IMR-90 (cell line): ENCODE results near the gene RMDN2. TPM values are rescaled to one million over a fixed set of nuclear protein-coding genes. Genes with fewer than 3 reads are reported as not detected.

Experiments
- ATAC-seq: fragments of 200-7000 bp; cut with Tn5 transposase; 2 replicates; pipeline ENCODE4 v1.9.1; 2020; ENCODE audit warnings: low read depth, mild to moderate bottlenecking, moderate library complexity
- BruUV-seq: library from RNA; stranded (reverse); fragments of 400-500 nt; replicated peaks from 2 replicates; lab custom pipeline; 2021; lab: Mats Ljungman, UMichigan
- CTCF ChIA-PET: fragments of 300-600 bp; formaldehyde crosslinking; extraction: SDS; loops from one replicate; lab custom pipeline; 2021; ENCODE audit warnings: antibody characterized with exemption; lab: Yijun Ruan, JAX
- POLR2A ChIA-PET: fragments of 300-600 bp; sonication (Branson Sonifier 250); formaldehyde crosslinking; loops from one replicate; lab custom pipeline; 2022; ENCODE audit warnings: antibody characterized with exemption; ENCODE audit not compliant: unreplicated experiment; lab: Charles Lee
- DNase-seq: peaks from one replicate; pipeline ENCODE4 v3.0.0; 2013
- H2AFZ ChIP-seq: replicated peaks from 2 replicates; pipeline ENCODE3; 2013; ENCODE audit warnings: low read length, mild to moderate bottlenecking; ENCODE audit not compliant: poor library complexity
- H2AK5ac ChIP-seq: 2 replicates; pipeline ENCODE4 v1.6.1; 2013; ENCODE audit warnings: low read depth, low read length, inconsistent platforms
- H2AK9ac ChIP-seq: replicated peaks from 2 replicates; pipeline ENCODE3; 2013; ENCODE audit warnings: mild to moderate bottlenecking, low read depth, low read length, moderate library complexity; ENCODE audit not compliant: poor library complexity
- H2BK120ac ChIP-seq: 2 replicates; pipeline ENCODE4 v1.6.1; 2013; ENCODE audit warnings: low read depth, low read length, inconsistent platforms
- H2BK15ac ChIP-seq: 3 replicates; pipeline ENCODE4 v1.6.1; 2013; ENCODE audit warnings: low read depth, low read length, inconsistent platforms
- H2BK20ac ChIP-seq: 2 replicates; pipeline ENCODE4 v1.6.1; 2013; ENCODE audit warnings: low read depth, mild to moderate bottlenecking, inconsistent platforms, low read length, moderate library complexity
- H2BK5ac ChIP-seq: 2 replicates; pipeline ENCODE4 v1.6.1; 2013; ENCODE audit warnings: mild to moderate bottlenecking, low read depth, low read length, inconsistent platforms; ENCODE audit not compliant: poor library complexity, severe bottlenecking
- H3K14ac ChIP-seq: replicated peaks from 2 replicates; pipeline ENCODE4 v1.6.1; 2013; ENCODE audit warnings: low read depth, low read length, inconsistent platforms
- H3K18ac ChIP-seq: 2 replicates; pipeline ENCODE4 v1.6.1; 2013; ENCODE audit warnings: low read depth, low read length, control low read depth
- H3K23ac ChIP-seq: 2 replicates; pipeline ENCODE4 v1.6.1; 2013; ENCODE audit warnings: low read depth, low read length, inconsistent platforms
- H3K27ac ChIP-seq: 2 replicates; pipeline ENCODE4 v1.5.1; 2013; ENCODE audit warnings: mild to moderate bottlenecking, control low read depth, low read length; ENCODE audit not compliant: insufficient read depth
- H3K27me3 ChIP-seq: 2 replicates; pipeline ENCODE4 v1.6.1; 2013; ENCODE audit warnings: low read length; ENCODE audit not compliant: control insufficient read depth, insufficient read depth
- H3K36me3 ChIP-seq: 2 replicates; pipeline ENCODE4 v1.6.1; 2013; ENCODE audit warnings: low read length, mixed read lengths; ENCODE audit not compliant: control insufficient read depth, insufficient read depth
- H3K4ac ChIP-seq: 2 replicates; pipeline ENCODE4 v1.6.1; 2013; ENCODE audit warnings: low read depth, low read length, inconsistent platforms
- H3K4me1 ChIP-seq: 2 replicates; pipeline ENCODE4 v1.6.1; 2013; ENCODE audit warnings: low read length, mixed read lengths; ENCODE audit not compliant: control insufficient read depth, insufficient read depth
- H3K4me2 ChIP-seq: 2 replicates; pipeline ENCODE4 v1.6.1; 2013; ENCODE audit warnings: low read depth, mild to moderate bottlenecking, control low read depth, low read length, moderate library complexity
- H3K4me3 ChIP-seq: 2 replicates; pipeline ENCODE4 v1.5.1; 2013; ENCODE audit warnings: low read depth, mild to moderate bottlenecking, control low read depth, low read length, moderate library complexity; ENCODE audit not compliant: insufficient read depth
- H3K56ac ChIP-seq: 2 replicates; pipeline ENCODE4 v1.6.1; 2013; ENCODE audit warnings: low read length, inconsistent platforms; ENCODE audit not compliant: insufficient read depth; ENCODE audit errors: extremely low read depth
- H3K79me1 ChIP-seq, 2 experiments: 2 replicates each; pipeline ENCODE4 v1.6.1; 2013; ENCODE audit warnings: low read length in 2 of 2, inconsistent platforms in 1 of 2, low read depth in 1 of 2
- H3K9ac ChIP-seq: 2 replicates; pipeline ENCODE4 v1.6.1; 2013; ENCODE audit warnings: low read depth, low read length, control low read depth
- H3K9me1 ChIP-seq: 2 replicates; pipeline ENCODE4 v1.6.1; 2013; ENCODE audit warnings: low read length, inconsistent platforms; ENCODE audit not compliant: insufficient read depth
- H3K9me3 ChIP-seq: 2 replicates; pipeline ENCODE4 v1.6.1; 2013; ENCODE audit warnings: low read length; ENCODE audit not compliant: control insufficient read depth, insufficient read depth
- H4K20me1 ChIP-seq: 2 replicates; pipeline ENCODE4 v1.6.1; 2013; ENCODE audit warnings: low read length, inconsistent platforms; ENCODE audit not compliant: insufficient read depth
- H4K5ac ChIP-seq: 2 replicates; pipeline ENCODE4 v1.6.1; 2013; ENCODE audit warnings: mild to moderate bottlenecking, low read depth, low read length, control low read depth
- H4K8ac ChIP-seq, 2 experiments: 2 replicates each; pipeline ENCODE4 v1.6.1; 2013; ENCODE audit warnings: low read depth in 2 of 2, low read length in 2 of 2, control low read depth in 1 of 2, inconsistent platforms in 1 of 2
- H4K91ac ChIP-seq: 2 replicates; pipeline ENCODE4 v1.6.1; 2013; ENCODE audit warnings: low read depth, low read length, inconsistent platforms; ENCODE audit not compliant: insufficient read depth
- MAZ ChIP-seq: IDR thresholded peaks from 2 replicates; pipeline ENCODE4 v1.6.1; 2012; ENCODE audit warnings: low read depth, mild to moderate bottlenecking, low read length, improper control_type of control experiment, moderate library complexity, borderline replicate concordance
- MXI1 ChIP-seq: IDR thresholded peaks from 2 replicates; pipeline ENCODE4 v1.6.1; 2012; ENCODE audit warnings: low read depth, mild to moderate bottlenecking, low read length, moderate library complexity, borderline replicate concordance
- RCOR1 ChIP-seq: IDR thresholded peaks from 2 replicates; pipeline ENCODE4 v1.6.1; 2012; ENCODE audit warnings: mild to moderate bottlenecking, low read length, improper control_type of control experiment; ENCODE audit not compliant: insufficient replicate concordance
- SMC3 ChIP-seq: fragments of 150-350 bp; IDR thresholded peaks from 2 replicates; pipeline ENCODE4 v1.6.1; 2016; ENCODE audit warnings: low read depth, mild to moderate bottlenecking, antibody characterized with exemption, low read length, moderate library complexity
- WGBS, 2 experiments: methylation state at CpG; one replicate each; pipeline versions ENCODE4 v1.1.5 to v1.1.7; 2013; ENCODE audit warnings: missing lambda C conversion rate in 2 of 2; ENCODE audit not compliant: insufficient read length in 1 of 2; ENCODE audit errors: extremely low coverage in 2 of 2; 5-methylcytosine and 5-hydroxymethylcytosine counted together
- dilution Hi-C: fragments of 300-500 bp; cut with HindIII; formaldehyde crosslinking; loops from one replicate; pipeline ENCODE4 v1.14.3; 2018; ENCODE audit warnings: low sequenced_read_pairs; ENCODE audit not compliant: unreplicated experiment
- in situ Hi-C: fragments of 300-500 bp; cut with MboI; formaldehyde crosslinking; loops from 3 replicates; pipeline ENCODE4 v1.14.3; 2019; ENCODE audit warnings: low sequenced_read_pairs, inconsistent platforms, mixed read lengths
- intact Hi-C: fragments of 100-400 bp; cut with micrococcal nuclease; formaldehyde crosslinking; loops from 2 replicates; pipeline ENCODE4 v1.10.0; 2022
- polyA plus RNA-seq, 3 experiments: library from polyadenylated mRNA; depleted of rRNA; stranded (reverse); fragments of >200 nt; gene quantifications; 2 replicates each; pipeline ENCODE4 v1.2.3, GENCODE V29; 2012; ENCODE audit warnings: low replicate concordance in 1 of 3
- total RNA-seq: library from RNA; depleted of rRNA; stranded (reverse); fragments of >200 nt; gene quantifications from 2 replicates; pipeline ENCODE4 v1.2.3, GENCODE V29; 2012

Gene RMDN2
- total and polyA plus RNA-seq, 2 of the 4 experiments (the other 2 are of a cell fraction), result 2.3 to 3.0 TPM

DNA sequence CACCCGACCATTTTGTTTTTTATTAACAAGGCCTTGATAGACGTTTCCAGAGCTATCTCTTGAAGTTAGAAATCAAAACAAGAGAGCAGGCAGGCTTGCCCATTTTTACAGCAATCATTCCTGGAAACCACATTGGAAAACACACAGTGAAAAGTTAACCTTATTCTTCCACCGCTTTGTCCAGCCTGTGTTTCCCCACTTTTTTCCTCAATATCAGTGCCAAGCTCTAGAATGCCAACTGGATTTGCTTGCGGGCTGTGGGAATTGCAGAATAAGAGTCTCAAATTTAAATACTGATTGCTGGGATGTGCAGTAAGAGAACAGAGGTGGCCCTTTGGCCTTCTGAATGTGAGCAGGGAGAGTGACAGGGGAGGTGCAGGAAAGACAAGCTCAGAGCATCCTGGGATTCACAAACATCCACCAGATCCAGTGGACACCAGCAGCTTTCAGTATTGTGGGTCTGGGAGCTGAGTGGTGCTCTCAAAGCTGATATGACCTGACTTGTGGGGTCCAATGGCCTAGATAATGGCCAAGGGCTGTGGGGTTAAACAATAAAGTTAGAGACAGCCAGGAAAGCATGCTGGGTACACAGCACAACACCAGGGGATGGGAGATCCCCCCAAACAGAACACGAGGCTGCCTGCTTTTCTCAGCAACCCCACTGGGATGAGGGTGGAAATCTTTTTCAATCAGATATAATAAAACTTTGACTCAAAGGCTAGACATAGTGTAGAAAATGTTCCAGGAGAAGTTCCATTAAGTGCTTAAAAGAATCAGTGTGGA is 135.3 kb downstream of the RMDN2 start:
- Histone ChIP-seq H2BK20ac (no peak overlapping the region), H3K4ac (no peak overlapping the region), H2AK9ac (no peak overlapping the region), H3K9ac (no peak overlapping the region), H2BK120ac (no peak overlapping the region), H3K9me3 (no peaks in the 10 kb centered on the region), H3K4me1 (peaks cover 2% of the 10 kb centered on the region; the same call in 1 of the 2 replicates), H3K36me3 (no peaks in the 10 kb centered on the region), H3K9me1 (peaks cover 8% of the 10 kb centered on the region), H2BK15ac (no peak overlapping the region), H2BK5ac (no peak overlapping the region), H3K23ac (no peak overlapping the region), H4K20me1 (no peaks in the 10 kb centered on the region), H3K18ac (no peak overlapping the region), H3K27ac (no peak overlapping the region), H4K5ac (no peak overlapping the region), H3K79me1 (no peaks in the 10 kb centered on the region), H2AFZ (no peak overlapping the region), H4K91ac (no peak overlapping the region), H4K8ac (no peak overlapping the region), H3K27me3 (peaks cover 10% of the 10 kb centered on the region), H3K14ac (no peak overlapping the region), H3K56ac (no peak overlapping the region), H2AK5ac (no peak overlapping the region), H3K4me2 (no peak overlapping the region), H3K4me3 (no peak overlapping the region)
- in situ Hi-C loops (no loop called here), intact Hi-C loops (no loop called here), dilution Hi-C loops (no loop called here)
- WGBS, 2 experiments, result 76% methylated on average over 2 of the region's 5 CpGs; no CpG with 5 or more reads in 1 of the 2 experiments
- CTCF ChIA-PET, result no interaction called here
- DNase-seq (no peak), ATAC-seq (no peak)
- BruUV-seq, result no TSS peak
- TF ChIP-seq MXI1 (no peak), RCOR1 (no peak), SMC3 (no peak), MAZ (no peak)
- POLR2A ChIA-PET, result no interaction called here
